Caco-2 (cell line): ENCODE results near the gene RYR2. TPM values are rescaled to one million over a fixed set of nuclear protein-coding genes. Genes with fewer than 3 reads are reported as not detected.

ENCODE experiments used
- BruUV-seq: library from RNA; stranded (reverse); fragments of 400-500 nt; replicated peaks from 2 replicates; lab custom pipeline; 2021; lab: Mats Ljungman, UMichigan
- CTCF ChIA-PET: fragments of 300-600 bp; sonication (Branson Sonifier 250); formaldehyde crosslinking; loops from one replicate; lab custom pipeline; 2022; ENCODE audit warnings: antibody characterized with exemption; lab: Charles Lee
- POLR2A ChIA-PET: fragments of 300-600 bp; sonication (Branson Sonifier 250); formaldehyde crosslinking; loops from one replicate; lab custom pipeline; 2022; ENCODE audit warnings: antibody characterized with exemption; lab: Charles Lee
- DNase-seq, 2 experiments: peaks; one replicate each; pipeline versions ENCODE4 v3.0.0 to v3.0.0-alpha.2; 2020 to 2022
- H3K27me3 ChIP-seq: replicated peaks from 2 replicates; pipeline ENCODE4 v1.6.0; 2011; ENCODE audit warnings: low read length; ENCODE audit not compliant: control insufficient read depth, insufficient read depth
- H3K36me3 ChIP-seq: 2 replicates; pipeline ENCODE4 v1.5.1; 2011; ENCODE audit warnings: low read length; ENCODE audit not compliant: control insufficient read depth, insufficient read depth
- H3K4me1 ChIP-seq: fragments of 250-450 bp; sonication (Bioruptor Pico); 2 replicates; pipeline ENCODE4 v1.5.1; 2020; ENCODE audit warnings: mild to moderate bottlenecking
- H3K4me3 ChIP-seq: 2 replicates; pipeline ENCODE4 v1.5.1; 2011; ENCODE audit warnings: low read depth, mild to moderate bottlenecking, control low read depth, low read length
- H3K9me3 ChIP-seq: fragments of 250-450 bp; sonication (Bioruptor Pico); 2 replicates; pipeline ENCODE4 v1.5.1; 2020; ENCODE audit warnings: mild to moderate bottlenecking, moderate library complexity
- H3K27ac Mint-ChIP-seq: one replicate; pipeline ENCODE4 v1.8.0; 2022; ENCODE audit warnings: mixed read lengths; ENCODE audit not compliant: unreplicated experiment
- H3K27me3 Mint-ChIP-seq: one replicate; pipeline ENCODE4 v1.8.0; 2022; ENCODE audit warnings: mixed read lengths; ENCODE audit not compliant: insufficient read depth, unreplicated experiment
- H3K36me3 Mint-ChIP-seq: one replicate; pipeline ENCODE4 v1.8.0; 2022; ENCODE audit warnings: mild to moderate bottlenecking, mixed read lengths; ENCODE audit not compliant: insufficient read depth, unreplicated experiment
- H3K4me1 Mint-ChIP-seq: one replicate; pipeline ENCODE4 v1.8.0; 2022; ENCODE audit warnings: low read depth, mixed read lengths; ENCODE audit not compliant: unreplicated experiment
- H3K4me3 Mint-ChIP-seq: one replicate; pipeline ENCODE4 v1.8.0; 2022; ENCODE audit warnings: mild to moderate bottlenecking, moderate library complexity, mixed read lengths; ENCODE audit not compliant: unreplicated experiment
- H3K9me3 Mint-ChIP-seq: one replicate; pipeline ENCODE4 v1.8.0; 2022; ENCODE audit warnings: mixed read lengths; ENCODE audit not compliant: unreplicated experiment
- CTCF ChIP-seq, 2 experiments: fragments of 200-600 bp in 1 of 2; IDR thresholded peaks; 1 replicate in 1 of 2; 2 replicates in 1 of 2; pipeline versions ENCODE4 v1.5.1 to v1.8.0; 2011 to 2022; ENCODE audit warnings: antibody characterized with exemption in 1 of 2, control low read depth in 1 of 2, inconsistent platforms in 1 of 2, low read depth in 1 of 2, low read length in 1 of 2, mild to moderate bottlenecking in 1 of 2, moderate library complexity in 1 of 2; ENCODE audit not compliant: insufficient read depth in 1 of 2, severe bottlenecking in 1 of 2, unreplicated experiment in 1 of 2
- intact Hi-C: fragments of 100-400 bp; cut with micrococcal nuclease; formaldehyde crosslinking; loops from one replicate; pipeline ENCODE4 v1.10.0; 2022; ENCODE audit not compliant: unreplicated experiment
- total RNA-seq: library from RNA; stranded (reverse); gene quantifications from 2 replicates; pipeline ENCODE4 v1.2.3, GENCODE V29; 2022

Gene RYR2
- total RNA-seq, 1 experiment from 2014 or later, result 3.4 TPM

- Mint-ChIP-seq H3K9me3 (no peaks in the 10 kb centered on the region), H3K27me3 (peaks cover 2% of the 10 kb centered on the region), H3K36me3 (no peaks in the 10 kb centered on the region), H3K4me1 (no peaks in the 10 kb centered on the region), H3K4me3 (no peak overlapping the region), H3K27ac (no peak overlapping the region)
- ChIA-PET POLR2A (no interaction called here), CTCF (no interaction called here)
- TF ChIP-seq CTCF (IDR thresholded peaks at IDR 0.05; ENCODE audit: insufficient read depth in 1 of 2, low read depth in 1 of 2, low read length in 1 of 2, severe bottlenecking in 1 of 2, unreplicated experiment in 1 of 2), result no peak
- intact Hi-C loops, result no loop called here
- Histone ChIP-seq H3K4me1 (no peaks in the 10 kb centered on the region), H3K4me3 (no peak overlapping the region), H3K36me3 (no peaks in the 10 kb centered on the region; the same call in 1 of the 2 replicates), H3K9me3 (no peaks in the 10 kb centered on the region), H3K27me3 (no peaks in the 10 kb centered on the region)
- DNase-seq, result no peak
- no TSS peak for BruUV-seq
These were observed 622.4 kb downstream of the RYR2 start for GRCh38 chr1:237664348-237664747.

GRCh38 chr1:237670302-237670701 lies 628.3 kb downstream of the RYR2 start:
- Mint-ChIP-seq H3K9me3 (no peaks in the 10 kb centered on the region), H3K36me3 (no peaks in the 10 kb centered on the region), H3K27me3 (peaks cover 2% of the 10 kb centered on the region), H3K27ac (no peak overlapping the region), H3K4me3 (no peak overlapping the region), H3K4me1 (no peaks in the 10 kb centered on the region)
- no peaks in the 10 kb centered on the region for H3K4me1 ChIP-seq
- no peaks in the 10 kb centered on the region for H3K36me3 ChIP-seq
- TF ChIP-seq CTCF (IDR thresholded peaks at IDR 0.05; ENCODE audit: insufficient read depth in 1 of 2, low read depth in 1 of 2, low read length in 1 of 2, severe bottlenecking in 1 of 2, unreplicated experiment in 1 of 2), result no peak
- ChIA-PET CTCF (no interaction called here), POLR2A (no interaction called here)
- DNase-seq, result no peak
- no peaks in the 10 kb centered on the region for H3K9me3 ChIP-seq
- no peak overlapping the region for H3K4me3 ChIP-seq
- intact Hi-C loops, result no loop called here
- no peaks in the 10 kb centered on the region for H3K27me3 ChIP-seq
- BruUV-seq, result no TSS peak

- no peak for DNase-seq
- no peaks in the 10 kb centered on the region for H3K9me3 ChIP-seq
- H3K36me3 ChIP-seq, result no peaks in the 10 kb centered on the region
- Mint-ChIP-seq H3K27me3 (peaks cover 2% of the 10 kb centered on the region), H3K4me1 (no peaks in the 10 kb centered on the region), H3K27ac (no peak overlapping the region), H3K36me3 (no peaks in the 10 kb centered on the region), H3K9me3 (no peaks in the 10 kb centered on the region), H3K4me3 (no peak overlapping the region)
- H3K27me3 ChIP-seq, result no peaks in the 10 kb centered on the region
- H3K4me1 ChIP-seq, result no peaks in the 10 kb centered on the region
- no peak overlapping the region for H3K4me3 ChIP-seq
- POLR2A ChIA-PET, result no interaction called here
- no peak for TF ChIP-seq CTCF (IDR thresholded peaks at IDR 0.05; ENCODE audit: insufficient read depth in 1 of 2, low read depth in 1 of 2, low read length in 1 of 2, severe bottlenecking in 1 of 2, unreplicated experiment in 1 of 2)
- no TSS peak for BruUV-seq
- intact Hi-C loops, result no loop called here
- CTCF ChIA-PET, result no interaction called here
These were observed 629.3 kb downstream of the RYR2 start for GRCh38 chr1:237671262-237671661.
